Natural killer cell (primary cell): ENCODE data around the gene PSKH1. TPM values are rescaled to one million over a fixed set of nuclear protein-coding genes. Genes with fewer than 3 reads are reported as not detected.

ENCODE experiments used
- ATAC-seq, 3 donors: fragments of 150-1000 bp in 2 of 3; fragments of 200-7000 bp in 1 of 3; cut with Tn5 transposase; 1 replicate in 1 of 3; 2 replicates in 2 of 3; pipeline ENCODE4 v1.10.0; 2021; ENCODE audit warnings: mild to moderate bottlenecking in 2 of 3, moderate library complexity in 2 of 3
- DNase-seq, 2 donors: peaks; one replicate each; pipeline versions ENCODE4 v3.0.0 to v3.0.0-alpha.2; 2013 to 2021; ENCODE audit warnings: mixed read lengths in 1 of 2
- H3K27ac ChIP-seq: one replicate; pipeline ENCODE4 v1.5.1; 2013; ENCODE audit warnings: mild to moderate bottlenecking, low read length
- H3K27me3 ChIP-seq: one replicate; pipeline ENCODE4 v1.6.1; 2013; ENCODE audit warnings: low read length; ENCODE audit not compliant: control insufficient read depth, insufficient read depth
- H3K36me3 ChIP-seq: one replicate; pipeline ENCODE4 v1.6.1; 2013; ENCODE audit warnings: low read length; ENCODE audit not compliant: control insufficient read depth, insufficient read depth
- H3K4me1 ChIP-seq: one replicate; pipeline ENCODE4 v1.6.1; 2013; ENCODE audit warnings: low read length; ENCODE audit not compliant: control insufficient read depth, insufficient read depth
- H3K4me3 ChIP-seq: one replicate; pipeline ENCODE4 v1.5.1; 2013; ENCODE audit warnings: low read length
- H3K9me3 ChIP-seq: one replicate; pipeline ENCODE4 v1.6.1; 2013; ENCODE audit warnings: low read length; ENCODE audit not compliant: control insufficient read depth, insufficient read depth
- H3K27ac Mint-ChIP-seq, 2 donors: one replicate each; pipeline ENCODE4 v1.8.0; 2022; ENCODE audit warnings: mild to moderate bottlenecking in 2 of 2, mixed read lengths in 2 of 2, moderate library complexity in 1 of 2
- H3K27me3 Mint-ChIP-seq, 2 donors: one replicate each; pipeline ENCODE4 v1.8.0; 2022; ENCODE audit warnings: low read depth in 2 of 2, mixed read lengths in 2 of 2
- H3K36me3 Mint-ChIP-seq: one replicate; pipeline ENCODE4 v1.8.0; 2022; ENCODE audit warnings: mixed read lengths
- H3K4me1 Mint-ChIP-seq, 2 donors: one replicate each; pipeline ENCODE4 v1.8.0; 2022; ENCODE audit warnings: mixed read lengths in 2 of 2
- H3K4me3 Mint-ChIP-seq: one replicate; pipeline ENCODE4 v1.8.0; 2022; ENCODE audit warnings: mild to moderate bottlenecking, moderate library complexity, mixed read lengths
- H3K9me3 Mint-ChIP-seq, 2 donors: one replicate each; pipeline ENCODE4 v1.8.0; 2022; ENCODE audit warnings: mixed read lengths in 2 of 2
- CTCF ChIP-seq: fragments of 200-600 bp; IDR thresholded peaks from one replicate; pipeline ENCODE4 v1.8.0; 2022; ENCODE audit warnings: antibody characterized with exemption
- WGBS: methylation state at CpG from one replicate; pipeline ENCODE4 v1.1.7; 2013; ENCODE audit warnings: missing lambda C conversion rate; ENCODE audit not compliant: insufficient coverage; 5-methylcytosine and 5-hydroxymethylcytosine counted together
- intact Hi-C: fragments of 100-400 bp; cut with micrococcal nuclease; formaldehyde crosslinking; loops from one replicate; pipeline ENCODE4 v1.14.2; 2022
- total RNA-seq, 4 donors: library from RNA; stranded (reverse); fragments of 120-200 nt in 1 of 4; gene quantifications; one replicate each; pipeline versions ENCODE4 v1.2.3 to v1.2.4, GENCODE V29; 2013 to 2022

PSKH1 gene
- 10 to 100 TPM; 16.8 to 24.7 (median 19.5) TPM for total RNA-seq
- 12.3 TPM for total RNA-seq (2013)

GRCh38 chr16:67892899-67893742 is at the start of gene PSKH1:
TSS of gene PSKH1 (plus strand) at chr16:67893254. CDS start at chr16:67908750, 15,496 bp downstream.
- Mint-ChIP-seq H3K9me3 (no peaks in the 10 kb centered on the region), H3K4me3 (peak within 1 kb of the TSS; percentile 96), H3K4me1 (peaks cover 28 to 31% of the 10 kb centered on the region in 2 donors), H3K27ac (peak within 1 kb of the TSS; percentile 91 to 95), H3K27me3 (no peaks in the 10 kb centered on the region), H3K36me3 (no peaks in the 10 kb centered on the region)
- H3K4me1 ChIP-seq = peaks cover 17% of the 10 kb centered on the region
- H3K27ac ChIP-seq = peak within 1 kb of the TSS; percentile 83
- no peaks in the 10 kb centered on the region for H3K9me3 ChIP-seq
- TF ChIP-seq CTCF = no peak
- H3K36me3 ChIP-seq = no peaks in the 10 kb centered on the region
- intact Hi-C loops = loop anchor here (1.0 to 2.0 kb wide), 3 partner anchors 20 to 47 kb away; partner anchors contain the start of genes EDC4, NUTF2 and PSMB10
- under 1% methylated on average over 90 of the region's 90 CpGs for WGBS
- H3K4me3 ChIP-seq = peak within 1 kb of the TSS; percentile 65
- DNase-seq (peak; percentile 86 to 96), ATAC-seq (peak; percentile 98 to 99 (median 98))
- H3K27me3 ChIP-seq = no peaks in the 10 kb centered on the region

- intact Hi-C loops = loop anchor here (5.0 kb wide), 1 partner anchor 94 kb away; the partner anchor contains the start of gene PSMB10
Measured at GRCh38 chr16:67843343-67843765, 49.7 kb upstream of the PSKH1 start.

GRCh38 chr16:67844497-67844896 is 48.6 kb upstream of the PSKH1 start:
- no peaks in the 10 kb centered on the region for H3K36me3 Mint-ChIP-seq
- ATAC-seq (no peak), DNase-seq (no peak)
- H3K4me3 ChIP-seq = no peak overlapping the region
- H3K36me3 ChIP-seq = peaks cover 3% of the 10 kb centered on the region
- peaks cover 39 to 43% of the 10 kb centered on the region in 2 donors for H3K4me1 Mint-ChIP-seq
- no peak for TF ChIP-seq CTCF
- WGBS = 95% methylated on average over 4 of the region's 4 CpGs
- H3K4me3 Mint-ChIP-seq = peak overlapping the region; percentile 35
- H3K9me3 ChIP-seq = no peaks in the 10 kb centered on the region
- no peaks in the 10 kb centered on the region for H3K27me3 ChIP-seq
- no peaks in the 10 kb centered on the region for H3K27me3 Mint-ChIP-seq
- intact Hi-C loops = loop anchor here (5.0 kb wide), 1 partner anchor 93 kb away; the partner anchor contains the start of gene PSMB10
- H3K27ac ChIP-seq = no peak overlapping the region
- H3K9me3 Mint-ChIP-seq = no peaks in the 10 kb centered on the region
- peak overlapping the region in 1 of 2 donors; percentile 89 for H3K27ac Mint-ChIP-seq
- peaks cover 57% of the 10 kb centered on the region for H3K4me1 ChIP-seq

More at GRCh38 chr16:67843343-67843765, 49.7 kb upstream of the PSKH1 start:
- H3K36me3 Mint-ChIP-seq = no peaks in the 10 kb centered on the region
- DNase-seq = no peak
- H3K9me3 Mint-ChIP-seq = no peaks in the 10 kb centered on the region
- H3K27ac ChIP-seq = peak overlapping the region; percentile 58
- no peak for ATAC-seq
- peaks cover 57% of the 10 kb centered on the region for H3K4me1 ChIP-seq
- peak overlapping the region; percentile 55 for H3K4me3 ChIP-seq
- H3K36me3 ChIP-seq = peaks cover 3% of the 10 kb centered on the region
- H3K27me3 Mint-ChIP-seq = no peaks in the 10 kb centered on the region
- peaks cover 39 to 43% of the 10 kb centered on the region in 2 donors for H3K4me1 Mint-ChIP-seq
- no peak for TF ChIP-seq CTCF
- peak overlapping the region; percentile 89 to 93 for H3K27ac Mint-ChIP-seq
- no peaks in the 10 kb centered on the region for H3K9me3 ChIP-seq
- 25% methylated on average over 11 of the region's 11 CpGs for WGBS
- H3K4me3 Mint-ChIP-seq = peak overlapping the region; percentile 94
- H3K27me3 ChIP-seq = no peaks in the 10 kb centered on the region
